M059J (cell line): ENCODE measurements around the gene MAGEE2. TPM values are rescaled to one million over a fixed set of nuclear protein-coding genes. Genes with fewer than 3 reads are reported as not detected.
"Not testable (repeated sequence)": the region's sequence is repeated elsewhere in the genome, so short reads cannot be mapped to it uniquely, and the experiment has no call there.

Experiments used
- DNase-seq: peaks from one replicate; pipeline ENCODE4 v3.0.0-alpha.2; 2012; ENCODE audit warnings: low read depth
- total RNA-seq: library from RNA; depleted of rRNA; stranded (reverse); fragments of >200 nt; shearing (Covaris generic); gene quantifications from 2 replicates; pipeline ENCODE4 v1.2.3, GENCODE V29; 2014; rRNA removed

MAGEE2 gene, protein sequence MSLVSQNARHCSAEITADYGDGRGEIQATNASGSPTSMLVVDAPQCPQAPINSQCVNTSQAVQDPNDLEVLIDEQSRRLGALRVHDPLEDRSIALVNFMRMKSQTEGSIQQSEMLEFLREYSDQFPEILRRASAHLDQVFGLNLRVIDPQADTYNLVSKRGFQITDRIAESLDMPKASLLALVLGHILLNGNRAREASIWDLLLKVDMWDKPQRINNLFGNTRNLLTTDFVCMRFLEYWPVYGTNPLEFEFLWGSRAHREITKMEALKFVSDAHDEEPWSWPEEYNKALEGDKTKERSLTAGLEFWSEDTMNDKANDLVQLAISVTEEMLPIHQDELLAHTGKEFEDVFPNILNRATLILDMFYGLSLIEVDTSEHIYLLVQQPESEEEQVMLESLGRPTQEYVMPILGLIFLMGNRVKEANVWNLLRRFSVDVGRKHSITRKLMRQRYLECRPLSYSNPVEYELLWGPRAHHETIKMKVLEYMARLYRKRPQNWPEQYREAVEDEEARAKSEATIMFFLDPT
- not detected in 2 replicates for total RNA-seq

GRCh38 chrX:75784680-75785491 is at the start of gene MAGEE2:
TSS of gene MAGEE2 (minus strand) at chrX:75785254. CDS start at chrX:75785051, 203 bp downstream.
- no peak for DNase-seq

GRCh38 chrX:75786290-75786689 is 1.2 kb upstream of the MAGEE2 start:
- peak; percentile 1 for DNase-seq

DNA sequence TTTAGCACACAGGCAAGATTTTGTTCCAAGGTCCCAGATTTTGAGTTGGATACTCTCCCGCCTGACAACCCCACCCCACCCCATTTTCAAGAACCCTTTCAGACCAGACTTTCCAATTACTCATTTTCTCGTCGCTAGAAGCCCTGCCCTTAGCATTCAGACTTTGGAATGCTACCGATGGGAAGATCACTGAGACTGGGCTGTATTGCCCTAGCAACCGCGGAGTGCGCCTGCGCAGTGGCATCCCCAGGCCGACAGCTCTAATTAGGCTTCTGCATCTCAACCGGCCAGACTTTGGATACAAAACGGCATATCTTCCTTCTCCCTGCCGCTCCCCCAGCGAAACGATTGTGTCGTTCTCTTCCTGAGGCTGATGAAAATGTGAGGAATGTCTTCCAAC is 3.4 kb downstream of the MAGEE2 start:
- no peak for DNase-seq

GRCh38 chrX:75768063-75768462 is 17.0 kb downstream of the MAGEE2 start:
- DNase-seq: not testable (repeated sequence)

- peak; percentile 28 for DNase-seq
Observed at GRCh38 chrX:75748431-75748830, 36.6 kb downstream of the MAGEE2 start.

- peak; percentile 15 for DNase-seq
Observed at GRCh38 chrX:75746891-75747639, 38.0 kb downstream of the MAGEE2 start.
